ENCODE measurements around the gene DEPDC4. TPM values are rescaled to one million over a fixed set of nuclear protein-coding genes. Genes with fewer than 3 reads are reported as not detected.

DEPDC4 gene
- total and polyA plus RNA-seq, 2 of the 13 experiments (the other 11 are each of a cell fraction or from before 2014, with no cell fraction given): 2.2 to 5.7 TPM

- no peak for TF ChIP-seq NRL (CRISPR knock-in tag; IDR thresholded peaks at IDR 0.05; ENCODE audit: borderline replicate concordance)
- TF ChIP-seq ASH2L (IDR thresholded peaks at IDR 0.05; ENCODE audit: insufficient read length, low read depth, low read length): peak; percentile 95
- TF ChIP-seq GATAD2A (CRISPR knock-in tag; IDR thresholded peaks at IDR 0.05): no peak; the same call in 1 of the 2 replicates
- TF ChIP-seq, protein P1, sequence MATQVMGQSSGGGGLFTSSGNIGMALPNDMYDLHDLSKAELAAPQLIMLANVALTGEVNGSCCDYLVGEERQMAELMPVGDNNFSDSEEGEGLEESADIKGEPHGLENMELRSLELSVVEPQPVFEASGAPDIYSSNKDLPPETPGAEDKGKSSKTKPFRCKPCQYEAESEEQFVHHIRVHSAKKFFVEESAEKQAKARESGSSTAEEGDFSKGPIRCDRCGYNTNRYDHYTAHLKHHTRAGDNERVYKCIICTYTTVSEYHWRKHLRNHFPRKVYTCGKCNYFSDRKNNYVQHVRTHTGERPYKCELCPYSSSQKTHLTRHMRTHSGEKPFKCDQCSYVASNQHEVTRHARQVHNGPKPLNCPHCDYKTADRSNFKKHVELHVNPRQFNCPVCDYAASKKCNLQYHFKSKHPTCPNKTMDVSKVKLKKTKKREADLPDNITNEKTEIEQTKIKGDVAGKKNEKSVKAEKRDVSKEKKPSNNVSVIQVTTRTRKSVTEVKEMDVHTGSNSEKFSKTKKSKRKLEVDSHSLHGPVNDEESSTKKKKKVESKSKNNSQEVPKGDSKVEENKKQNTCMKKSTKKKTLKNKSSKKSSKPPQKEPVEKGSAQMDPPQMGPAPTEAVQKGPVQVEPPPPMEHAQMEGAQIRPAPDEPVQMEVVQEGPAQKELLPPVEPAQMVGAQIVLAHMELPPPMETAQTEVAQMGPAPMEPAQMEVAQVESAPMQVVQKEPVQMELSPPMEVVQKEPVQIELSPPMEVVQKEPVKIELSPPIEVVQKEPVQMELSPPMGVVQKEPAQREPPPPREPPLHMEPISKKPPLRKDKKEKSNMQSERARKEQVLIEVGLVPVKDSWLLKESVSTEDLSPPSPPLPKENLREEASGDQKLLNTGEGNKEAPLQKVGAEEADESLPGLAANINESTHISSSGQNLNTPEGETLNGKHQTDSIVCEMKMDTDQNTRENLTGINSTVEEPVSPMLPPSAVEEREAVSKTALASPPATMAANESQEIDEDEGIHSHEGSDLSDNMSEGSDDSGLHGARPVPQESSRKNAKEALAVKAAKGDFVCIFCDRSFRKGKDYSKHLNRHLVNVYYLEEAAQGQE (IDR thresholded peaks at IDR 0.05; ENCODE audit: borderline replicate concordance in 1 of 2, low read depth in 1 of 2, low read length in 2 of 2): no peak; a peak in 1 of 4 replicates
- TF ChIP-seq TOPORS (CRISPR knock-in tag; IDR thresholded peaks at IDR 0.05): no peak
- no peak for TF ChIP-seq DPF2 (CRISPR knock-in tag; IDR thresholded peaks at IDR 0.05; ENCODE audit: borderline replicate concordance, low read depth)
- no peak for TF ChIP-seq SUZ12 (IDR thresholded peaks at IDR 0.05; ENCODE audit: low read depth, low read length)
- TF ChIP-seq KAT8 (CRISPR knock-in tag; IDR thresholded peaks at IDR 0.05): no peak
- TF ChIP-seq ATF1 (CRISPR knock-in tag; IDR thresholded peaks at IDR 0.05): peak; percentile 83
- no peak for TF ChIP-seq ZNF607 (CRISPR knock-in tag; IDR thresholded peaks at IDR 0.05; ENCODE audit: borderline replicate concordance)
- no peak for TF ChIP-seq ISX (CRISPR knock-in tag; conservative IDR thresholded peaks at IDR 0.05)
- TF ChIP-seq YY1 (IDR thresholded peaks at IDR 0.05; ENCODE audit: insufficient read depth, insufficient replicate concordance, low read depth, low read length): peak; percentile 79
- no peak for TF ChIP-seq PRMT3 (CRISPR knock-in tag; IDR thresholded peaks at IDR 0.05; ENCODE audit: borderline replicate concordance, low read depth)
- no peak for TF ChIP-seq KDM3A (CRISPR knock-in tag; IDR thresholded peaks at IDR 0.05; ENCODE audit: low read depth)
- peak; percentile 22; the same call in 1 of the 2 replicates for TF ChIP-seq FOSL2 (CRISPR knock-in tag; IDR thresholded peaks at IDR 0.05)
- TF ChIP-seq IRF1 (CRISPR knock-in tag; IDR thresholded peaks at IDR 0.05; ENCODE audit: low read depth): 0 out of 2 replicates have a peak, but pooled peaks have one; percentile 23
- TF ChIP-seq AGO2 (optimal IDR thresholded peaks at IDR 0.05; ENCODE audit: low read depth, low read length): peak; percentile 88
- TF ChIP-seq NFIB (CRISPR knock-in tag; IDR thresholded peaks at IDR 0.05; ENCODE audit: borderline replicate concordance): no peak
- no peak; the same call in 1 of the 2 replicates for TF ChIP-seq ZNF850 (CRISPR knock-in tag; conservative IDR thresholded peaks at IDR 0.05)
- 0 out of 2 replicates have a peak, but pooled peaks have one; percentile 88 for TF ChIP-seq PCBP1 (IDR thresholded peaks at IDR 0.05; ENCODE audit: borderline replicate concordance, low read depth, low read length)
Measured at GRCh38 chr12:100266835-100267602, at the start of gene DEPDC4, which contains the start of gene SCYL2 (continued).
